ENCODE results near the gene ZNF35.
"Not testable (repeated sequence)": the region's sequence is repeated elsewhere in the genome, so short reads cannot be mapped to it uniquely, and the experiment has no call there.

The ZNF35 gene

DNA sequence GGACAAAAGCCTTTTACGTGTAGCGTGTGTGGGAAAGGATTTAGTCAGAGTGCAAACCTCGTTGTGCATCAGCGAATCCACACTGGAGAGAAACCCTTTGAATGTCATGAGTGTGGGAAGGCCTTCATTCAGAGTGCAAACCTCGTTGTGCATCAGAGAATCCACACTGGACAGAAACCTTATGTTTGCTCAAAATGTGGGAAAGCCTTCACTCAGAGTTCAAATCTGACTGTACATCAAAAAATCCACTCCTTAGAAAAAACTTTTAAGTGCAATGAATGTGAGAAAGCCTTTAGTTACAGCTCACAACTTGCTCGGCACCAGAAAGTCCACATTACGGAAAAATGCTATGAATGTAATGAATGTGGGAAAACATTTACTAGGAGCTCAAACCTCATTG is 10.5 kb downstream of the ZNF35 start:
- in situ Hi-C loops (cut with HindIII; ENCODE audit: low pct_ligation_motif_present, low sequenced_read_pairs): no loop called here
- no peaks in the 10 kb centered on the region for H3K27me3 ChIP-seq (replicated peaks)
- H3K36me3 ChIP-seq (replicated peaks): peaks cover 63% of the 10 kb centered on the region
- no peak overlapping the region for H3K4me3 ChIP-seq (ENCODE audit: low read depth, low read length)
- no peak for DNase-seq
- no peak overlapping the region for H3K27ac ChIP-seq
- TF ChIP-seq, protein P1, sequence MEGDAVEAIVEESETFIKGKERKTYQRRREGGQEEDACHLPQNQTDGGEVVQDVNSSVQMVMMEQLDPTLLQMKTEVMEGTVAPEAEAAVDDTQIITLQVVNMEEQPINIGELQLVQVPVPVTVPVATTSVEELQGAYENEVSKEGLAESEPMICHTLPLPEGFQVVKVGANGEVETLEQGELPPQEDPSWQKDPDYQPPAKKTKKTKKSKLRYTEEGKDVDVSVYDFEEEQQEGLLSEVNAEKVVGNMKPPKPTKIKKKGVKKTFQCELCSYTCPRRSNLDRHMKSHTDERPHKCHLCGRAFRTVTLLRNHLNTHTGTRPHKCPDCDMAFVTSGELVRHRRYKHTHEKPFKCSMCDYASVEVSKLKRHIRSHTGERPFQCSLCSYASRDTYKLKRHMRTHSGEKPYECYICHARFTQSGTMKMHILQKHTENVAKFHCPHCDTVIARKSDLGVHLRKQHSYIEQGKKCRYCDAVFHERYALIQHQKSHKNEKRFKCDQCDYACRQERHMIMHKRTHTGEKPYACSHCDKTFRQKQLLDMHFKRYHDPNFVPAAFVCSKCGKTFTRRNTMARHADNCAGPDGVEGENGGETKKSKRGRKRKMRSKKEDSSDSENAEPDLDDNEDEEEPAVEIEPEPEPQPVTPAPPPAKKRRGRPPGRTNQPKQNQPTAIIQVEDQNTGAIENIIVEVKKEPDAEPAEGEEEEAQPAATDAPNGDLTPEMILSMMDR (IDR thresholded peaks at IDR 0.05; ENCODE audit: low read depth, low read length, missing control alignments): no peak

DNA sequence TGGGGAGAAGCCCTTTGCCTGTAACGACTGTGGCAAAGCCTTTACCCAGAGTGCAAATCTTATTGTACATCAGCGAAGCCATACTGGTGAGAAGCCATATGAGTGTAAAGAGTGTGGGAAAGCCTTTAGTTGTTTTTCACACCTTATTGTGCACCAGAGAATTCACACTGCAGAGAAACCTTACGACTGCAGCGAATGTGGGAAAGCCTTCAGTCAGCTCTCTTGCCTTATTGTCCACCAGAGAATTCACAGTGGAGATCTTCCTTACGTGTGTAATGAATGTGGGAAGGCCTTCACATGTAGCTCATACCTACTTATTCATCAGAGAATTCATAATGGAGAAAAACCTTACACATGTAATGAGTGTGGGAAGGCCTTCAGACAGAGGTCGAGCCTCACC is 10.9 kb downstream of the ZNF35 start:
- Histone ChIP-seq H3K27ac (no peak overlapping the region), H3K4me3 (ENCODE audit: low read depth, low read length) (no peak overlapping the region), H3K27me3 (replicated peaks) (no peaks in the 10 kb centered on the region), H3K36me3 (replicated peaks) (peaks cover 59% of the 10 kb centered on the region)
- DNase-seq: no peak
- TF ChIP-seq, protein P1 (IDR thresholded peaks at IDR 0.05; ENCODE audit: low read depth, low read length, missing control alignments): no peak
- in situ Hi-C loops (cut with HindIII; ENCODE audit: low pct_ligation_motif_present, low sequenced_read_pairs): no loop called here

DNA sequence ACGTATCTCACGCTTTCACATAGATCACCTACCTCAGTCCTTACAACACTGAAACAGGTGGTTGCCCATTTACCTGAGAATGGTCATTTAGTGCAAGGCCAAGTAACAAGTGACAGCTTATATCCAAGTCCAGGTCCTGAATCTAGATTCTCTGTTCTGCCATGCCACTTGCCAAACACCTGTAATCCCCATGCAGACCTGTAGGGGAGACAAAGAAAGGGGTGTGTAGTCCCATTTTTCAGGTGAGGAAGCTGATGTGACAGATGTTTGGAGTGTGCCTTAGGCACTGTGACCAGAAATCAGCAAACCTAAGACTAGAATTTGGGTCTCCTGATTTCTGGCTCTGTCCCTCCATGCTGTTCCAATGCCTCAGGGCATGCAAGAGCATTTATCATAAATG is 12.7 kb downstream of the ZNF35 start:
- Histone ChIP-seq H3K4me3 (ENCODE audit: low read depth, low read length) (no peak overlapping the region), H3K36me3 (replicated peaks) (peaks cover 55% of the 10 kb centered on the region), H3K27ac (no peak overlapping the region), H3K27me3 (replicated peaks) (no peaks in the 10 kb centered on the region)
- in situ Hi-C loops (cut with HindIII; ENCODE audit: low pct_ligation_motif_present, low sequenced_read_pairs): no loop called here
- no peak for DNase-seq
- TF ChIP-seq, protein P1 (IDR thresholded peaks at IDR 0.05; ENCODE audit: low read depth, low read length, missing control alignments): peak; percentile 49

DNA sequence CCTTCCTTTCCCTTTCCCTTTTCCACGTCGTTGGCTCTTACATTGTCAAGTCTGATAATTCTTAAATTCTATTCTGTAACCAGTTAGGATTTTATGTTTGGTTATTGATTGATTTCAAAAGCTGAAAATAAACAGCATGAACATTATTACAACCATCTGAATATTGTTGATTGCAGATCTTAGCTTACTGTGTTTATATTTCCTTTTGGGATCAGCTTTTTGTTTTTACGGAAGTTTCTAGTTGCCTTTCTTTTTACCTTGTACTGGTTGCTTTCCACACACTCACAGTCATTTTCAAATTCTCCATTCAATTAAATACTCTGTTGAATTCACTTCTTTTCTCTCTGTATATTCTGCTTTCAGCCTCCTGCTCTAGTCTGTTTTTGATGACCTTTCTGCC is 16.6 kb downstream of the ZNF35 start:
- Histone ChIP-seq H3K27ac (no peak overlapping the region), H3K36me3 (replicated peaks) (peaks cover 19% of the 10 kb centered on the region), H3K4me3 (ENCODE audit: low read depth, low read length) (no peak overlapping the region), H3K27me3 (replicated peaks) (no peaks in the 10 kb centered on the region)
- DNase-seq: no peak
- in situ Hi-C loops (cut with HindIII; ENCODE audit: low pct_ligation_motif_present, low sequenced_read_pairs): no loop called here
- TF ChIP-seq, protein P1 (IDR thresholded peaks at IDR 0.05; ENCODE audit: low read depth, low read length, missing control alignments): no peak

DNA sequence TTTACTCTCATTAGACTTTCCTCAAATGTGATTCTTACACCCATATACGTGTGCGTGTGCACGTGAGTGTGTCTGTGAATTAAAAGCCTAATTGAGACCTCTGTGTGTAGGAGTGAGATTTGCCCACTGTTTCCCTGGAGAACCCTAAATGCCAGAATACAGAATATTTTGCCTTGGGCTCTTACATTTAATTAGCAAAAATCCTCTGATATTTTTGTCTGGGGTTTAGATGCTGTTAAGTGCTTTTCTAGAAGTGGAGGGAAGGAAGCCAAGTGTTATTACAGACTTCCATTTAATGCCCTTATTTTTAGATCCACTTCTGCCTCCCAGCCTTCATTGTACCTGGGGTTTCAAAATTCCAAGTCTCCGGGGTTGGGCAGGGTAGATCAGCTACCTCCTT is 17.8 kb downstream of the ZNF35 start:
- in situ Hi-C loops (cut with HindIII; ENCODE audit: low pct_ligation_motif_present, low sequenced_read_pairs): no loop called here
- TF ChIP-seq, protein P1 (IDR thresholded peaks at IDR 0.05; ENCODE audit: low read depth, low read length, missing control alignments): no peak
- H3K27ac ChIP-seq: no peak overlapping the region
- no peaks in the 10 kb centered on the region for H3K27me3 ChIP-seq (replicated peaks)
- H3K4me3 ChIP-seq (ENCODE audit: low read depth, low read length): no peak overlapping the region
- H3K36me3 ChIP-seq (replicated peaks): peaks cover 7% of the 10 kb centered on the region
- DNase-seq: no peak

DNA sequence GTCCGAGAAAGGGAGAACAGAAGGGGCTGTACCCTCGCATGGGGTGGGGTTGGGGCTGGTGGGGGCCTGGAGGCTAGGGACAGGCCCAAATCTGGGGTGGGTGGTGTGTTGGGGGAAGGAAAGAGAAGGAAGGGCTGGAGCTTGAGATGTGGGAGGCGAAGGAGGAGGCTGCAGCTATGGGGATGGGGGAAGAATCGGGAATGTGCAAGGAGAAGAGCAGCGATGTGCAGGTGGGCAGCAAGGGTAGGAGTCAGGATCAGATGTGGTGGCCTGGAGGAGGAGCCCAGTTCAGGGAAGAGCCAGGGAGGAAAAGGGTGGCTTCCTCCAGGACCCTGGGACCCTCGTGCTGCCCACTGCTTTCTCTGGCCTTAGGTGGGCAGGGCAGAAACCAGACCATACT is 21.2 kb downstream of the ZNF35 start:
- DNase-seq: no peak
- H3K27ac ChIP-seq: no peak overlapping the region
- no peaks in the 10 kb centered on the region for H3K36me3 ChIP-seq (replicated peaks)
- in situ Hi-C loops (cut with HindIII; ENCODE audit: low pct_ligation_motif_present, low sequenced_read_pairs): no loop called here
- H3K4me3 ChIP-seq (ENCODE audit: low read depth, low read length): no peak overlapping the region
- TF ChIP-seq, protein P1 (IDR thresholded peaks at IDR 0.05; ENCODE audit: low read depth, low read length, missing control alignments): no peak
- H3K27me3 ChIP-seq (replicated peaks): no peaks in the 10 kb centered on the region

DNA sequence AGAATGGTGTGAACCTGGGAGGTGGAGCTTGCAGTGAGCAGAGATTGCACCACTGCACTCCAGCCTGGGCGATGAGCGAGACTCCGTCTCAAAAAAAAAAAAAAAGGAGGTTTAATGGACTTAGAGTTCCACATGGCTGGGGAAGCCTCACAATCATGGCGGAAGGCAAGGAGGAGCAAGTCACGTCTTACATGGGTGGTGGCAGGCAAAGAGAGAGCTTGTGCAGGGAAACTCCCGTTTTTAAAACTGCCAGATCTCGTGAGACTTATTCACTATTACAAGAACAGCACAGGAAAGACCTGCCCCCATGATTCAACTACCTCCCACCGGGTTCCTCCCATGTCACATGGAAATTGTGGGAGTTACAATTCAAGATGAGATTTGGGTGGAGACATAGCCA is 24.9 kb downstream of the ZNF35 start:
- H3K27me3 ChIP-seq (replicated peaks); H3K36me3 ChIP-seq (replicated peaks); DNase-seq; H3K27ac ChIP-seq; in situ Hi-C loops (cut with HindIII; ENCODE audit: low pct_ligation_motif_present, low sequenced_read_pairs); H3K4me3 ChIP-seq (ENCODE audit: low read depth, low read length): not testable (repeated sequence)
